ENCODE data around the gene ABCC1. TPM values are rescaled to one million over a fixed set of nuclear protein-coding genes. Genes with fewer than 3 reads are reported as not detected.

ABCC1 gene
- total RNA-seq, 1 donor from 2014 or later, result 34.2 TPM

DNA sequence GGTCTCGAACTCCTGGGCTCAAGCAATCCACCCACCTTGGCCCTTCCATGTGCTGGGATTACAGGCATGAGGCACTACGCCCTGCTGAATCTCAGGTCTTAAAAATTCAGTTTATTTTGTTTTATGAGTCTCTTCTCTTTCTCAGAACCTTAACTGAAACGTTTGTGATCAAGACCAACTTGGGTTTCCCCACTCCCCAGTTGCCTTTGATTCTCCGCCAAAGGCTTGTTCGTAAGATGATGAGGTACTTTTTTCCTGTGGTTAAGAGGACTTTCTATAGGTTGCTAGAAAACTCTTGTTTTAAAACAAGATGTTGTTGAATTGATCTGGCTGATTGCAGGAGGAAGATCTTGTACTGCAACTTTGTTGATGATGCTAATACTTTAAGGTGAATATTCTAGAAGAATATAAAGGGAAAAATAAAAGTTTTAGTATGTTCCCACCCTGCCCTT is 11.7 kb downstream of the ABCC1 start:
- intact Hi-C loops (cut with DNase I), result no loop called here
- ATAC-seq (no peak), DNase-seq (ENCODE audit: low spot score) (no peak)

- no peak for DNase-seq (ENCODE audit: low spot score)
- intact Hi-C loops (cut with DNase I), result no loop called here
- no peak for ATAC-seq
Measured at GRCh38 chr16:15961571-15962090, 12.2 kb downstream of the ABCC1 start.

- no peak for DNase-seq (ENCODE audit: low spot score)
- no peak for ATAC-seq
- intact Hi-C loops (cut with DNase I), result no loop called here
Measured at GRCh38 chr16:15963307-15963910, 14.0 kb downstream of the ABCC1 start.

- no peak for DNase-seq (ENCODE audit: low spot score)
- no peak for ATAC-seq
- intact Hi-C loops (cut with DNase I), result no loop called here
Measured at GRCh38 chr16:15966420-15966819, 17.0 kb downstream of the ABCC1 start.

DNA sequence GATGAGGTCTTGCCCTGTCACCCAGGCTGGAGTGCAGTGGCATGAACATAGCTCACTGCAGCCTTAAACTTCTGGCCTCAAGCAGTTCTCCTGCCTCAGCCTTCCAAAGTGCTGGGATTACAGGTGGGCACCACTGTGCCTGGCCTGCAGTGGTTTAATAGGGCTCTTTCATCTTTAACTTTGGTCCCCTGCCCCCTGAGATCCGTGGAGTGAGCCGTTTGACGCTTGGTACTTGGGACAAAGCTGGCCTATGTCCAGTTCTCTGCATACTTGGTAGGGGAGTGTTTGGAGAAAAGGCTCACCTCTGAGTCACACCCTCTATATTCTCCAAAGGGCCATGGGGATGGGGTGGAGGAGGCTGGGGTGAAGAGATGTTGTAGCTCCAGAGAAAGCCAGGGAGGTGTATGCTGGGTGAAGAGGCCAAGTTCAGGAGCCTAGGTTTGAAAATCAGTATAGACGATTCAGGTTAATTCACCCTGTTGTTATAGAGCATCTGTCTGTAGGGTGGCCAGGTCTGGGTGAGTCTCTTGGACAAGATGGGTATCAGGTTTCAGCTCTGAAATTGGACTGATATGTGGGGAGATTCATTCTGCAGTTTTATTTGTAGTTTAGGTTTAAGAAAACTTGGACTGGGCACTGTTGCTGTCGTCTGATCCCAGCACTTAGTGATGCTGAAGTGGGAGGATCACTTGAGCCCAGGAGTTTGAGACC is 17.6 kb downstream of the ABCC1 start:
- ATAC-seq (peak; percentile 50), DNase-seq (ENCODE audit: low spot score) (no peak)
- intact Hi-C loops (cut with DNase I), result no loop called here

DNA sequence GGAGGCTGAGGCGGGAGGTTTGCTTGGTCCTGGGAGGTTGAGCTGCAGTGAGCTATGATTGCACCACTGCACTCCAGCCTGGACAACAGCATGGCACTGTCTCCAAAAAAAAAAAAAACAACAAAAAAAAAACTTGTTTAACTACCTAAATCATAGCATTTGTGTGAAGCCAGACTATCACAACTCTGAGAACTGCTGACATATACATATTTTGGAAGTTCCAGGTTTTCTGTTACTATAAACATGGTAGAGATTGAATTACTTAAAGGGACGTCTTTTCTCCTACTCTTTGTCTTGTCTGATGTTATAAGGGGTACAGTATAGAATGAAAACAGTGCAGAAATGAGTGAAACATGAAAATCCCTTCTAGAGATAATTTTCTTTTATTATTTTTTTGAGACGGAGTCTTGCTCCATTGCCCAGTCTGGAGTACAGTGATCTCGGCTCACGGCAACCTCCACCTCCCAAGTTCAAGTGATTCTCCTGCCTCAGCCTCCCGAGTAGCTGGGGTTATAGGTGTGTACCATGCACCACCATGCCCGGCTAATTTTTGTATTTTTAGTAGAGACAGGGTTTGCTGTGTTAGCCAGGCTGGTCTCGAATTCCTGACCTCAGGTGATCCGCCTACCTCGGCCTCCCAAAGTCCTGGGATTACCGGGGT is 18.4 kb downstream of the ABCC1 start:
- intact Hi-C loops (cut with DNase I), result no loop called here
- no peak for ATAC-seq
- DNase-seq (ENCODE audit: low spot score), result no peak

DNA sequence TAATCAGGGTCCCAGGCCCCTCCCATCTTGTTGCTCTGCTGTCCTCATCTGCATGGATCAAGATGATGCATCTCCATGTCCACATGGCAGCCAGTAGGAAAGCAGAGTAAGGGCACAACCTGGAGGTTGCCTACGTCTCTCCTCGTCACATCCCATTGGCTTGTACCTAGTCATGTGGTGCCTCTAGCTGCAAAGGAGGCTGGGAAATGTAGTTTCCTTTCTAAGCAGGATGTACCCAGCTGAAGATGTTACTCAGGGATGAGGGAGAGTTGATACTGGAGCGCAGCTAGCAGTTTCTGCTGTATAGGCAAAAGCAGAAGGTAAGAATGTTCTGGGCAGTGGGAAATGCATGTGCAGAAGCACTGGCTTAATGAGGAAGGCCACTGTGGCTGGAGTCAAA is 20.8 kb downstream of the ABCC1 start:
- DNase-seq (ENCODE audit: low spot score) (no peak), ATAC-seq (no peak)
- intact Hi-C loops (cut with DNase I), result no loop called here

GRCh38 chr16:15970743-15971439 is 21.5 kb downstream of the ABCC1 start:
- intact Hi-C loops (cut with DNase I), result no loop called here
- no peak for DNase-seq (ENCODE audit: low spot score)
- ATAC-seq, result no peak

DNA sequence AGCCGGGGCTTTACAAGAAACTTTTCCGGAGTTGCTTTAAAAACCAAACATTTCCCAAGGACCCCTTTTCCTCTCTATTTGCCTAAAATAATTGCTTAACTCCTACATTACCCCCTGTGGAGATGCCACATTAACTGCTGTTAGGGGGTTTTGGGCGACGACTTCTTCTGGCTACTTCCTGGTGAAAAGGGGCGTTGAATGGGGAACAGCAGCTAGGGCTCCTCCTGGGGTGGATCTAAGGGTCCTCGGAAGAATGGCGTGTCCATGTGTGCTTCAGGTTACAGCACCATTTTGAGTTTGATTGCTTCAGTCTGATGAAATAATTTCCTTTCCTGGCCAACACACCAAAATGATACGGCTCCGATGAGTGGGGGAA is 22.0 kb downstream of the ABCC1 start:
- DNase-seq (ENCODE audit: low spot score) (no peak), ATAC-seq (no peak)
- intact Hi-C loops (cut with DNase I), result no loop called here

DNA sequence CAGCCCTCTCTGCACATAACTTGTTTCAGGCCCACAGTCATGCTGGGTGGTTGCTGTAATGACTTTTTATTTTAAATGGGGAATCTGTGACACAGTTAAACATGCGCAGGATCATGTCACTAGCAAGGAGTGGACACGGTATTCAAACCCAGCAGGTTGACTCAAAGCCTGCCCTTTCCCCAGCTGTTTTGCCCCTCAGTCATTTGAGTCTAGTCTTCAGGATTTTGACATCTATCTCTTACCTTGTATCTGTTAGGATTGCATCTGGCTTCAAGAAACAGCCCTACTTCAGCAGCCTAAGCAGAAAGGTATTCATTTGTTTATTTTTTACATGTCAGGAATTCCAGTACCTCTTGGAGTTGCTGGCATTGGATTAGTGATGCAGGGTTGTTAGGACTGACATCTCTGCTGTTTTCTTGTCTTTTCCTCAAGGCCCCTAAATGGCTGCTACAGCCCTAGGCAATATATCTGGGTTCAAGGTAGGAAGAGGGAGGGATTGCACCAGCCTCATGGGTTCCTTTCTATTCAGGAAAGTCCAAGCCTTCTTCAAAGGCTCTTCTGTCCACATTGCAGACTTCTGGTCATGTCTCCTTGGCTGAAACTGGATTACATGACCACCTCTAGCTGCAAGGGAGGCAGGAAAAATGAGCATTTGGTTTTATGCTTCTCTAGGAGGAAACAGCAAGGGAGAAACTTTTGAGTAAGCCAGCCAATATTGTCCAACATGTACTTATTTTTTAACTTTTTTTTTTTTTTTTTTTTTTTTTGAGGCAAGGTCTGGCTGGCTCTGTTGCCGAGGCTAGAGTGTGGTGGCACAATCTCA is 22.8 kb downstream of the ABCC1 start:
- no peak for DNase-seq (ENCODE audit: low spot score)
- intact Hi-C loops (cut with DNase I), result no loop called here
- no peak for ATAC-seq

DNA sequence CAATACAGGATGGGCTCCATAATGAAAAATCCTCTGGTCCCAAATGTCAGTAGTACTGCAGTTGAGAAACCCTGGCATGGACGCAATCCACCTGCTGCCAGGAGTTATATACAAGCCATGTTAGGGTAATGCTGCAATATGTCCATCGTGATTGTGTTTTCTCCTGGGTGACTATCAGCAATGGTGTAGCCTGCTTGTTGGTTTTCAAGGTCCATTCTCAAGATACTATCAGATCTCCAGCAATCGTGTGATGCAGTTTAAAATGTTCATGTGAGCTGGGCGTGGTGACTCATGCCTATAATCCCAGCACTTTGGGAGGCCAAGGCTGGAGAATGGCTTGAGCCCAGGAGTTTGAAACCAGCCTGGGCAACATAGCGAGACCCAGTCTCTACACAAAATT is 24.0 kb downstream of the ABCC1 start:
- intact Hi-C loops (cut with DNase I), result no loop called here
- ATAC-seq (no peak), DNase-seq (ENCODE audit: low spot score) (no peak)

DNA sequence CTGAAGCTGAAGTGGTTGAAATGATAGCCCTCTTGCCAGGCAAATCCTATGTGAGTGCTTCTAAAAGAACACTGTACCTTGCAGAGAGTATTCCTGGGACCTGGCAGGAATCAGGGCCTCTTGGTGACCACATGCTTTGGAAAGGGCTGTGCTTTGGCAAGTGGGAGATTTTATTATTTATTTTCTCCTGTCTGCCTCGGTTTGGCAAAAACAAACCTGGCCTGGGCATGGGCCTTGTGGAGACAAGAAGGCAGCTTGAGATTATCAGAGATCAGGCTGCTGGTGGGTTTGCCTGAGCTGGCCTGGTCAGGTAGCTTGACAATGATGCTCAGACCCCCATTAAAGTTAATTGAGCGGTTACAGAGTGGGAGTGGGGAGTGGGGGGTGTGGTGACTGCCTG is 24.6 kb downstream of the ABCC1 start:
- ATAC-seq, result no peak
- intact Hi-C loops (cut with DNase I), result no loop called here
- DNase-seq (ENCODE audit: low spot score), result no peak

DNA sequence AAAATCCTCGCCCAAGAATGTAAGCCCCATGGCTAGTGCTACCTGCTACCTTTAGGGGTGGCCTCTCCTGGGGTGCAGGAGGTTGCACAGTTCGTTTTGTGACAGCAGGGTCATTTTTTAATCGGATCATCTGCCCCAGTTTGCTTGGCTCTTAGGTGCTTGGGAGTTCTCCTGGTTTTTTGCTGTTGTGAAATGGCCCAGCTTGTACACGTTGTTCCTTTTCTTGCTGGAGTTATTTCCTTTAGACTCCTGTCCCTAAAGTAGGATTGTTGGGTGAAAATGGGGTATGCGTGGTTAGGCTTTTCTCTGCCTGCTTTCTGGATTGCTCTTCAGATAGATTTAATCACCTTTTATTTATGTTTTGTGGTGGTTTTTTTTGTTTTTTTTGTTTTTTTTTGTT is 25.8 kb downstream of the ABCC1 start:
- peak; percentile 60 for ATAC-seq

DNA sequence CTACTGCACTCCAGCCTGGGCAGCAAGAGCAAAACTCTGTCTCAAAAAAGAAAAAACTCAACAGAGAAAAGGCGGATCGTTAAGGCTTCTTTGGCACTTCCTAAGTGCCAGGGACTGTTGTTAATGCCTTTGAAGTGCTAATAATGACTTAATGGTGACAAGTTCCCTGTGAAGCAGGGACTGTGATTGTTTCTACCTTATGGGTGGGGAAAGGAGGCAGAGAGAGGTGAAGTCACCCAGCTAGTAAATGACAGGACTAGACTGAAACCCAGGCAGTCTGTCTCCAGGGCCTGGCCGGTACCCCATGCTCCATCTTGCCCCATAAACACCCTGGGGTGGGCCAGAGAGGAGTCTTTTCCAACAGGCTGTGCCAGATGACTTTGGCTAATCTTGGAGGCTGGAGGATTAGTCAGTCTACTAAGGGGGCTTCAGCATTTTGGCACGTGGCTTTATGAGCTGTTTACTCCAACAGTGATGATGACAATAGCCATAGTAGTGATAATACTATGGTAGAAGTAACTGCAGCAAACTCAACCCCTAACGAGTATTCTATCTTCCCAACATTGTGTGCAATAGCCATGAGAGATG is 26.9 kb downstream of the ABCC1 start:
- intact Hi-C loops (cut with DNase I), result no loop called here
- no peak for ATAC-seq

More for the DNA sequence above, 25.8 kb downstream of the ABCC1 start:
- no peak for DNase-seq (ENCODE audit: low spot score)
- intact Hi-C loops (cut with DNase I), result no loop called here

GRCh38 chr16:15976929-15977637 is 27.7 kb downstream of the ABCC1 start:
- ATAC-seq (peak; percentile 88), DNase-seq (ENCODE audit: low spot score) (no peak)
- intact Hi-C loops (cut with DNase I), result no loop called here

More for the DNA sequence above, 26.9 kb downstream of the ABCC1 start:
- no peak for DNase-seq (ENCODE audit: low spot score)

- intact Hi-C loops (cut with DNase I), result no loop called here
- DNase-seq (ENCODE audit: low spot score) (no peak), ATAC-seq (no peak)
Measured at GRCh38 chr16:15979801-15980200, 30.4 kb downstream of the ABCC1 start.

DNA sequence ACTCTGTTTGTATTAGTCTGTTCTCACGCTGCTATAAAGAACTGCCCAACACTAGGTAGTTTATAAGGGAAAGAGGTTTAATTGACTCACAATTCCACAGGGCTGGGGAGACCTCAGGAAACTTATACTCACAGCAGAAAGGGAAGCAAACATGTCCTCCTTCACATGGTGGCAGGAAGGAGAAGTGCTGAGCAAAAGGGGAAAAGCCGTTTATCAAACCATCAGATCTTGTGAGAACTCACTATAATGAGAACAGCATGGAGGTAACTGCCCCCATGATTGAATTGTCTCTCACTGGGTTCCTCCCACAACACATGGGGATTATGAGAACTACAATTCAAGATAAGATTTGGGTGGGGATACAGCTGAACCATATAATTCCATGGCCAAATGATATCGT is 30.9 kb downstream of the ABCC1 start:
- DNase-seq (ENCODE audit: low spot score), result no peak
- no peak for ATAC-seq
- intact Hi-C loops (cut with DNase I), result no loop called here

DNA sequence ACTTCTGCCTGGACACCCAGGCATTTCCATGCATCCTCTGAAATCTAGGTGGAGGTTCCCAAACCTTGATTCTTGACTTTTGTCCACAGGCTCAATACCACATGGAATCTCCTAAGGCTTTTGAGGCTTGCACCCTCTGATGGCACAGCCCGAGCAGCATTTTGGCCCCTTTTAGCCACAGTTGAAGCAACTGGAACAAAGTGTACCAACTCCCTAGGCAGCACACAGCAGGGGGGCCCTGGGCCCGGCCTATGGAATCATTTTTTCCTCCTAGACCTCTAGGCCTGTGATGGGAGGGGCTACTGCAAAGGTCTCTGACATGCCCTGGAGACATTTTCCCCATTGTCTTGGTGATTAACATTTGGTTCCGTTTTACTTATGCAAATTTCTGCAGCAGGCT is 32.0 kb downstream of the ABCC1 start:
- intact Hi-C loops (cut with DNase I), result no loop called here
- DNase-seq (ENCODE audit: low spot score) (no peak), ATAC-seq (no peak)
